GM19043 (cell line): Measurements from ENCODE around the gene ZBTB8OS.
A peak's percentile ranks its signal among the peaks of the same experiment; 100 is the strongest.
"Not testable (repeated sequence)": the region's sequence is repeated elsewhere in the genome, so short reads cannot be mapped to it uniquely, and the experiment has no call there.

Source experiments
- ATAC-seq: cut with Tn5 transposase; IDR thresholded peaks from one replicate; pipeline ENCODE4 v1.9.1; 2021; ENCODE audit warnings: low read depth; ENCODE audit not compliant: unreplicated experiment

The ZBTB8OS gene

GRCh38 chr1:32650248-32650751 lies at the start of gene ZBTB8OS:
TSS of gene ZBTB8OS (minus strand) at chr1:32650550. CDS start at chr1:32650529, 21 bp downstream.
- ATAC-seq: peak; percentile 56

DNA sequence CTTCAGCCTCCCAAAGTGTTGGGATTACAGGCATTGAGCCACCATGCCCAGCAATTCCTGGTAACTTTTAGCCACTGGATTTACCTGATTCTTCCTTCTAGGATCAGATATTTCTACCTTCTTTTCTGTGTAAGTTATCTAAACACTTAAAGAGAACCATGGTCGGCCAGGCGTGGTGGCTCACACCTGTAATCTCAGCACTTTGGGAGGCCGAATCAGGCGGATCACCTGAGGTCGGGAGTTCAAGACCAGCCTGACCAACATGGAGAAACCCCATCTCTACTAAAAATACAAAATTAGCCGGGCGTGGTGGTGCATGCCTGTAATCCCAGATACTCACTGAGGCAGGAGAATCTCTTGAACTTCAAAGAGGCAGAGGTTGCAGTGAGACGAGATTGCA lies 46.6 kb upstream of the ZBTB8OS start:
- ATAC-seq: not testable (repeated sequence)

DNA sequence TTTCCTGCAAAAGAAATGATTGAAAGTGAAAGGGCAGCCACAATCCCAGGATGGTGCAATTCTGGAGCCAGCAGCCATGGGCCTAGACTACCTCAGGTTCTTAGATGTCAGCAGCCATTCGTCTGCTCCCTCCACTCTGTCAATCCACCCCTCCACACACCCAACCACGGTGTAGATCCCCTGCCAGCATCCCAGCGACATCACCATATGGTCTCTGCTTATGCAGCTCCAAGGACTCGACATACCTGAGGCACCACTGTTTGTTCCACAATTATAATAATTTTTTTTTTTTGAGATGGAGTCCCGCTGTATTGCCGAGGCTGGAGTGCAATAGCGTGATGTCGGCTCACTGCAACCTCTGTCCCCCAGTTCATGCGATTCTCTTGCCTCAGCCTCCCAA lies 45.7 kb upstream of the ZBTB8OS start:
- ATAC-seq: no peak

GRCh38 chr1:32695098-32695904 lies 45.0 kb upstream of the ZBTB8OS start:
- ATAC-seq: no peak

DNA sequence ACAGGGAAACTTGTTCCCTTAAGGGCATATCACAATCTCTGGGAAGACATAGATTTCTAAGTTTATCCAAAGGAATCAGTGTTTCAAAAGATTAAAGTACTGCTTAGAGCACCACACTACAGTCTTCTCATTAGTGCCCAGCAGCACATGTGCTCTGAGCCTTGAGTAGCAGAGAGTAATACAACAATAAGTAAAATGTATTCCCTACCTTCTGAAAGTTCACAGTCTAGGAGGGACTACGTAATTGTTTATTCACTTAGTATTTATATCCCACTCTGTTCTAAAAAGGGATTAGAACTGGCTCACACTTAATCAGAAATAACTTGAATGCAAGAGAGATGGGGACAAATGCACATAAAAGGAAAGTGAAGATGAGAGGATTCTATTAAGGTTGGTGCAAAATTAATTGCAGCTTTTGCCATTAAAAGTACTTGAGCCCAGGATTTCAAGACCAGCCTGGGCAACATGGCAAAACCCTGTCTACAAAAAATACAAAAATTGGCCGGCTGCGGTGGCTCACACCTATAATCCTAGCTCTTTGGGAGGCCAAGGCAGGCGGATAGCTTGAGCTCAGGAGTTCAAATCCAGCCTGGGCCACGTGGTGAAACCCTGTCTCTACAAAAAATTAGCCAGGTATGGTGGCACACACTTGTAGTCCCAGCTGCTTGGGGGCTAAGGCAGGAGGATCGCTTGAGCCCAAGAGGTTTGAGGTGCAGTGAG lies 43.3 kb upstream of the ZBTB8OS start:
- no peak for ATAC-seq

GRCh38 chr1:32686387-32686786 lies 36.0 kb upstream of the ZBTB8OS start:
- ATAC-seq: no peak

DNA sequence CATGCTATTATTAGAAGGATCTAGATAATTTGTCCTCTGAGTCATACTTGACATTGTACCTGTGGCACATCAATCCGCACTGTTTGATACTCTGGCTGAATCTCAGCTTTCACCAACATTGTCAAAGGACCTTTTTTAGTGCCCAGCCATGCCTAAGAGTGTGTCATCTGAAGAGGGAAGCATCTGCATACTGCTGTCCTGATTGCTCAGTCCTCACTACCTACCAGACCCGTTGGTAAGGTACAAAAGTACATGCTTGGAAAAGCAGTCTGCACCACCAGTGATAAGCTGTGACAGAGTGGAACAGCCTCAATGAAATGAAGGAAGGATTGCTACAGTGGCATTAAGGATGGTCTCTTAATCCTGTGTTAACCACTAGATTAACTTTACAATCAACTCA lies 35.1 kb upstream of the ZBTB8OS start:
- no peak for ATAC-seq

DNA sequence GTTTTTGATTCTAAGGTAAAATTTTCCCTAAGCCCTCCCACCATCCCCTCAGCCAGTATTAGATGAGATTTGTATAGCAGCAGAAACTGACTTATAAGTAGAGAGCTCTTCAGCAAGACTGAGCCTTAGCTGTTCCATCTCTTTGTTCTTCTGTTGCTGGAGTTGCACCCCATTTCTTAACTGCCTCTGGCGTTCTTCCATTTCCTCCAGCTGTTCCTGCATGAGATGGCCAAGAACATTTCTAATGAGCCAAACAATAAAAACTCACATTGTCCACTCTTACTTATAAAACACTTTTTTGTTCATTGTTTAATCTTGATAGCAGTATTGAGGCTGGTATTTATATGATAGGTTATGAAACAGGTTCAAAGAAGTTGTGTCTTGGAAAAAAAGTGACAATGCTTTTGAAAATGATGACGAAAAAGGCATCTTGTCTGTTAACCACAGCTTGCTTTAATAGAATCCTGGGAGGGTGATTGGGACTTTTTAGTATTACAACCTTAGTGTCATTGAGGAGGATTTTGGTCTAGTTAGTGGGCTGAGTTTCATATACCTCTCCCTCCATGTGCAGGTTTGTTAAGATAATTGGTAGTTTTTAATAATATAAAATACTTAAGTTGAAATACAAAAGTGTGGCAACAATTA lies 33.9 kb upstream of the ZBTB8OS start:
- ATAC-seq: no peak

- no peak for ATAC-seq
Measured at GRCh38 chr1:32683397-32683796, 33.0 kb upstream of the ZBTB8OS start.

DNA sequence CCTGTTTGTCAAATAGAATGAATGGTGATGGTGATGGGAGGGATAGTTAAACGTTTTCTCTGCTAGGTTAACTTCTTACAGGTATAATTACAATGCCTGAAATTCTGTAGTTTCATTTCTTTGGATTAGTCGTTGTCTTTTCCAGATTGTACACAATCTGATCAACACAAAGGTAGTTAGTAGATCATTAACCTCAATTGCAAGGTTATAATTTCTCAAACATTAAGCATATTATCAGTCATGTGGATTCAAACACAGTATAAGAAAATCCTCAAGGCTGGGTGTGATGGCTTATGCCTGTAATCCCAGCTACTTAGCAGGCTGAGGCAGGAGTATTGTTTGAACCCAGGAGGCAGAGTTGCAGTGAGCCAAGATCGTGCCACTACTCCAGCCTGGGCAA lies 31.6 kb upstream of the ZBTB8OS start:
- ATAC-seq: no peak

- no peak for ATAC-seq
Measured at GRCh38 chr1:32681509-32681908, 31.2 kb upstream of the ZBTB8OS start.

DNA sequence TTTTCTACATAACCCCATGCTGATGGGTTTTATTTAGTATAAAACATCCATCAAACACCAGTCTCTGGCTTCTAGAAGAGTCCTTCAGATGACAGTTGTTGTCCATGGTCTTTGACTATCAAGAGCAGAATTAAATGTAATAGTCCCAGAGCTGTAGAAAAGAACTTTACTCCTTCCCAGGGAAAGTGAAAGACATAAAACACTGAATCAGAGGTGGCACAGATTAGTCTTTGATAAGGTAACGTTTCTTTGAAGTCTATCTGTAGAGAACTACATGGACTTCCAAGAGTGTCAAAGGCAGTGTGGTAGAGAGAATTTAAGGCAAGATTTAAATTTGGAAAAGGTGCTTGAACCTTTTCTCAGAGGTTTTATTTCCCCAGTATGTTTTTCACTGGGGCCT lies 30.3 kb upstream of the ZBTB8OS start:
- no peak for ATAC-seq

DNA sequence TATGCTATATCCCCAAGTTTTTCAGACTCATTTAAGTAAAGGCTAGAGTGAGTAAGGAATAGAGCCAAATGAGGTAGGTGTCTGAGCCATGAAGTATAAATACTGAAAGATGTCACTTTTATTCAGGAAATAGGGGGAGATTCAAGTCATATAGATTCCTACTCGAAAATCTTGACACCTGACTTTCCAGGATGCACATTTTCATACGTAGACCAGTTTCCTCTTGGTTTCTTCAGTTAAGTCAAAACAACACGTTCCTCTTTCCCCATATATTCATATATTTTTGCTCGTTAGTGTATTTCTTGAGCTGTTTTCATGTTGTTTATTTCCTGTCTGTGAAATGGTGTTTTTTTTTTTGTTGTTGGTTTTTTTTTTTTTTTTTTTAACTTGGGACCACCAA lies 29.6 kb upstream of the ZBTB8OS start:
- ATAC-seq: not testable (repeated sequence)

DNA sequence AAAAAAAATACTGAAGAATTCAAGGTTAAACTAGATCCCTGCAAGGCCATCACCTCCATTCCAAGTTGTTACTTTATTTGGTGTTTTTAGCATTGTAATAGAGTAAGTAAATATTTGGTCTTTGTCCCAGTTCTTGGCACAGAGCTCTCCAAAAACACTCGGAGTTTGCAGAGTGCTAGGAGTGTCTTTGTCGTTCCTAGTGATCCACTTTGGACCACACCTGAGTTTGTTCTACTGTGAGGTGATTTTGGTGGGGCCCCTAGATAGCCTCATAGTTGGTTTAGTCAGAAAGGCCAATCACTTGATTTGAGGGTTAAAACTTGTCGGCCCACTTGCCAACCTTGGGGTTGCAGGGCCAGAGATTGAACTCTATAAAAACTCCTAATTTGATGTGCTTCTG lies 26.6 kb upstream of the ZBTB8OS start:
- no peak for ATAC-seq

GRCh38 chr1:32668716-32669115 lies 18.4 kb upstream of the ZBTB8OS start:
- ATAC-seq: not testable (repeated sequence)

GRCh38 chr1:32666901-32667566 lies 16.7 kb upstream of the ZBTB8OS start:
- no peak for ATAC-seq

DNA sequence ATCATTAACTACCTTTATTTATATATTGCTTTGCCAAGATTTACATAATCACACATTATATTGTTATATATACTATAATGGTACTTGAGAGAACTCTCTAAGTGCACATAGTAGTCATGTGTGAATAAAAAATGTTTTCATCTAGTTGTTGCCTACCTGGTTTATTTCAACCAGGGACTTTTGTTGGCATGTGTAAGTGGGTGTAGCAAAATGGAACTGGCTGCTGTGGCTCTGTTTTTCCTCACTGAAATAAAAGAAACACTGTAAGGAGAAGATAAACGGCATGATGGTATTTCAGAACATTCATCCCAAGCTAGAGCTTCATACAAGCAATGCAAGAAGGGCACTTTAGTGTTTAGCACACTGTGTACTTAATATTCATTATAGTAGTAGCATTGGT lies 15.6 kb upstream of the ZBTB8OS start:
- ATAC-seq: no peak

- no peak for ATAC-seq
Measured at GRCh38 chr1:32659581-32659980, 9.2 kb upstream of the ZBTB8OS start.

DNA sequence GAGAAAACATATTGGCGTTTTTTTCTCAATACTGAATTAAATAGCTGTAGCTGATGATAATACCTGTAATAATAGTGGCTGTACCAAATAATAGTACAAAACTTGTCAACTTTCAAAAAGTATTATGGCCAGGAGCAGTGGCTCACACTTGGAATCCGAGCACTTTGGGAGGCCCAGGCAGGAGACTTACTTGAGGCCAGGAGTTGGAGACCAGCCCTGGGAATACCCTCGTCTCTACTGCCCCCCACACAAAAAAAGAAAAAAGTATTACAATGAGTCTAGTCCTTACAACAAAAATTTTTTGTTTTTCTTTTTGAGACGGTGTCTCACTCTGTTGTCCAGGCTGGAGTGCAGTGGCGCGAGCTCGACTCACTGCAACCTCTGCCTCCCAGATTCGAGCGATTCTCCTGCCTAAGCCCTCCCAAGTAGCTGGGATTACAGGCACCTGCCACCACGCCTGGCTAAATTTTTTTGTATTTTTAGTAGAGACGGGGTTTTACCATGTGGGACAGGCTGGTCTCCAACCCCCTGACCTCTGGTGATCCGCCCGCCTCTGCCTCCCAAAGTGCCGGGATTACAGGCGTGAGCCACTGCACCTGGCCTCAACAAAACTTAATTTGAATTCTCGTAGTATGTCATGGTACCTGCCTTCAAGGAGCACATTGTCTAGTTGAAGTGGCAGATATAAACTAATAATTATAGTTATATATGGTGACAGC lies 2.1 kb upstream of the ZBTB8OS start:
- ATAC-seq: no peak

- no peak for ATAC-seq
Measured at GRCh38 chr1:32651461-32652073, 1.2 kb upstream of the ZBTB8OS start.
